ENCODE results near the gene MLX.
A peak's percentile ranks its signal among the peaks of the same experiment; 100 is the strongest.

DNA sequence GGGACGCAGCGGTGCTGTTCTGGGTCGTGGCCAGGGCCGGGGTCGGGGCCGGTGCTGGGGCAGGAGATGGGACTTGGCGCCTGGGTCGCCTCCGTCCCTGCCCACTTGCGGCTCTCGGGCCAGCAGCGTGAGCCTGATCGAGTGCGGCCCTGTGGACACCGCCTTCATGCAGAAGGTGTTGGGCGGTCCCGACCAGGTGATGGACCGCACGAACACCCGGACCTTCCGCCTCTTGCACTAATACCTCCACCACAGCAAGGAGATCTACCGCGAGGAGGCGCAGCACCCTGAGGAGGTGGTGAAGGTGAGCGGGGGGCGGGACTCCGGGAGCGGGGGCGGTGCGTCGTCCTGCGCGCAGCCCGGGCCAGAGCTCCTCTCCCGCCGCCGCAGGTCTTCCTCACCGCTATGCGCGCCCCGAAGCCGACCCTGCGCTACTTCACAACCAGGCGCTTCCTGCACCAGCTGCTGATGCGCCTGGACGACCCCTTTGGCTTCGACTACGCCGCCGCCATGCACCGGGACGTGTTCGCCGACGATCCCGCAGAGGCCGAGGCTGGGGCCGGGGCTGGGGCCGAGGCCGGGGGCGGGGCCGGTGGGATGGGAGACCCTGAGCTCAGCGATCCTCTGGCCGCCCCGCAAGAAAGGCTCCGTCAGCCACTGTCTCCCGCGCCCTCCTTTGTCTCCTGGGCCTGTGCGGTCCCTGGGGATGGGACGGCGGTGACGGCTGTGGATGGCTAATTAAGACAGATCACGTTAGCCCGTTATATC lies 18.6 kb upstream of the MLX start:
- TF ChIP-seq, protein P1, sequence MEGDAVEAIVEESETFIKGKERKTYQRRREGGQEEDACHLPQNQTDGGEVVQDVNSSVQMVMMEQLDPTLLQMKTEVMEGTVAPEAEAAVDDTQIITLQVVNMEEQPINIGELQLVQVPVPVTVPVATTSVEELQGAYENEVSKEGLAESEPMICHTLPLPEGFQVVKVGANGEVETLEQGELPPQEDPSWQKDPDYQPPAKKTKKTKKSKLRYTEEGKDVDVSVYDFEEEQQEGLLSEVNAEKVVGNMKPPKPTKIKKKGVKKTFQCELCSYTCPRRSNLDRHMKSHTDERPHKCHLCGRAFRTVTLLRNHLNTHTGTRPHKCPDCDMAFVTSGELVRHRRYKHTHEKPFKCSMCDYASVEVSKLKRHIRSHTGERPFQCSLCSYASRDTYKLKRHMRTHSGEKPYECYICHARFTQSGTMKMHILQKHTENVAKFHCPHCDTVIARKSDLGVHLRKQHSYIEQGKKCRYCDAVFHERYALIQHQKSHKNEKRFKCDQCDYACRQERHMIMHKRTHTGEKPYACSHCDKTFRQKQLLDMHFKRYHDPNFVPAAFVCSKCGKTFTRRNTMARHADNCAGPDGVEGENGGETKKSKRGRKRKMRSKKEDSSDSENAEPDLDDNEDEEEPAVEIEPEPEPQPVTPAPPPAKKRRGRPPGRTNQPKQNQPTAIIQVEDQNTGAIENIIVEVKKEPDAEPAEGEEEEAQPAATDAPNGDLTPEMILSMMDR (IDR thresholded peaks at IDR 0.05; ENCODE audit: insufficient read depth, low read depth, low read length): peak; percentile 7
- TF ChIP-seq EZH2 (IDR thresholded peaks at IDR 0.05; ENCODE audit: insufficient read depth, low read length): no peak
